HepG2 (cell line): ENCODE data around the gene DDX17. TPM values are rescaled to one million over a fixed set of nuclear protein-coding genes. Genes with fewer than 3 reads are reported as not detected.
A peak's percentile ranks its signal among the peaks of the same experiment; 100 is the strongest.

ENCODE experiments used
- ADNP ChIP-seq: sonication (generic); formaldehyde crosslinking; IDR thresholded peaks from 2 replicates; pipeline ENCODE4 v1.4.0; 2020; ENCODE audit warnings: missing genetic modification reagents
- CAMTA2 ChIP-seq: sonication (generic); formaldehyde crosslinking; IDR thresholded peaks from 2 replicates; pipeline ENCODE4 v1.4.0; 2020; ENCODE audit warnings: mild to moderate bottlenecking, missing genetic modification reagents, borderline replicate concordance
- ESRRA ChIP-seq: sonication (generic); formaldehyde crosslinking; IDR thresholded peaks from 2 replicates; pipeline ENCODE4 v1.5.1; 2020; ENCODE audit warnings: mild to moderate bottlenecking, low read depth, missing genetic modification reagents
- FOXJ3 ChIP-seq: sonication (generic); formaldehyde crosslinking; IDR thresholded peaks from 2 replicates; pipeline ENCODE4 v1.4.0; 2020; ENCODE audit warnings: missing genetic modification reagents, mild to moderate bottlenecking, borderline replicate concordance
- GABPB1 ChIP-seq: IDR thresholded peaks from 2 replicates; pipeline ENCODE4 v1.6.1; 2016; ENCODE audit warnings: mild to moderate bottlenecking, missing genetic modification reagents, moderate library complexity, missing compliant biosample characterization
- HNF4G ChIP-seq, 2 experiments: sonication (generic) in 1 of 2; formaldehyde crosslinking in 1 of 2; IDR thresholded peaks; 2 replicates each; pipeline versions ENCODE4 v1.4.0 to v1.6.1; 2011 to 2020; ENCODE audit warnings: borderline replicate concordance in 2 of 2, low read depth in 2 of 2, mild to moderate bottlenecking in 2 of 2, low read length in 1 of 2, missing genetic modification reagents in 1 of 2, moderate library complexity in 1 of 2
- KAT2B ChIP-seq: fragments of 150-350 bp; IDR thresholded peaks from 2 replicates; pipeline ENCODE4 v1.6.1; 2014; ENCODE audit warnings: low read depth, low read length, borderline replicate concordance
- NFE2 ChIP-seq: sonication (generic); formaldehyde crosslinking; IDR thresholded peaks from 2 replicates; pipeline ENCODE4 v1.4.0; 2020; ENCODE audit warnings: missing genetic modification reagents
- PHF20 ChIP-seq: sonication (generic); formaldehyde crosslinking; IDR thresholded peaks from 2 replicates; pipeline ENCODE4 v1.5.0; 2020; ENCODE audit warnings: mild to moderate bottlenecking, missing genetic modification reagents
- PHF8 ChIP-seq: sonication (generic); formaldehyde crosslinking; IDR thresholded peaks from 2 replicates; pipeline ENCODE4 v1.5.0; 2020; ENCODE audit warnings: missing genetic modification reagents
- SIN3B ChIP-seq: fragments of 150-350 bp; IDR thresholded peaks from 2 replicates; pipeline ENCODE4 v1.6.1; 2014; ENCODE audit warnings: low read length
- TBP ChIP-seq: sonication (generic); formaldehyde crosslinking; IDR thresholded peaks from 2 replicates; pipeline ENCODE4 v1.5.0; 2020; ENCODE audit warnings: missing genetic modification reagents
- ZFP36L1 ChIP-seq: sonication (generic); formaldehyde crosslinking; IDR thresholded peaks from 2 replicates; pipeline ENCODE4 v1.8.0; 2022; ENCODE audit warnings: mild to moderate bottlenecking, missing genetic modification reagents, moderate library complexity
- ZHX1 ChIP-seq: sonication (generic); formaldehyde crosslinking; IDR thresholded peaks from 2 replicates; pipeline ENCODE4 v1.8.1; 2022; ENCODE audit warnings: low read depth, mild to moderate bottlenecking, missing genetic modification reagents
- ZNF136 ChIP-seq: sonication (generic); formaldehyde crosslinking; IDR thresholded peaks from 2 replicates; pipeline ENCODE4 v1.8.1; 2022; ENCODE audit warnings: low read depth, mild to moderate bottlenecking, moderate library complexity, missing genetic modification reagents
- ZNF354B ChIP-seq: sonication (generic); formaldehyde crosslinking; IDR thresholded peaks from 2 replicates; pipeline ENCODE4 v1.8.0; 2022; ENCODE audit warnings: mild to moderate bottlenecking, missing genetic modification reagents
- ZNF414 ChIP-seq: sonication (generic); formaldehyde crosslinking; IDR thresholded peaks from 2 replicates; pipeline ENCODE4 v1.5.0; 2020; ENCODE audit warnings: missing genetic modification reagents
- ZNF547 ChIP-seq: sonication (generic); formaldehyde crosslinking; IDR thresholded peaks from 2 replicates; pipeline ENCODE4 v1.5.1; 2020; ENCODE audit warnings: mild to moderate bottlenecking, missing genetic modification reagents
- ZNF737 ChIP-seq: sonication (generic); formaldehyde crosslinking; IDR thresholded peaks from 2 replicates; pipeline ENCODE4 v1.5.0; 2020; ENCODE audit warnings: missing genetic modification reagents, mild to moderate bottlenecking, borderline replicate concordance
- ZNF891 ChIP-seq: sonication (generic); formaldehyde crosslinking; IDR thresholded peaks from 2 replicates; pipeline ENCODE4 v1.5.0; 2020; ENCODE audit warnings: mild to moderate bottlenecking, missing genetic modification reagents
- ZSCAN30 ChIP-seq: sonication (generic); formaldehyde crosslinking; IDR thresholded peaks from 2 replicates; pipeline ENCODE4 v1.5.0; 2020; ENCODE audit warnings: mild to moderate bottlenecking, missing genetic modification reagents
- polyA plus RNA-seq, 8 experiments: library from polyadenylated mRNA; depleted of rRNA in 3 of 8; stranded (reverse) in 7 of 8; unstranded in 1 of 8; fragments of >200 nt; fragmentation: Illumina TruSeq in 4 of 8; extraction: Trizol in 4 of 8; gene quantifications; 2 replicates each; pipeline versions ENCODE4 v1.2.1 to v1.2.3, GENCODE V29; 2011 to 2016; ENCODE audit warnings: low read depth in 4 of 8, missing spikeins in 1 of 8, mixed read lengths in 1 of 8; ENCODE audit not compliant: insufficient read depth in 1 of 8
- total RNA-seq, 5 experiments: library from RNA; depleted of rRNA; stranded (reverse); fragments of >200 nt; fragmentation: Illumina TruSeq; extraction: Trizol; gene quantifications; 2 replicates each; pipeline ENCODE4 v1.2.3, GENCODE V29; 2016; ENCODE audit warnings: low read depth in 1 of 5
- TF ChIP-seq, protein P1 (sequence below): sonication (generic); formaldehyde crosslinking; IDR thresholded peaks from 2 replicates; pipeline ENCODE4 v1.4.0; 2020; ENCODE audit warnings: missing genetic modification reagents
- TF ChIP-seq, protein P2 (sequence below): sonication (generic); formaldehyde crosslinking; IDR thresholded peaks from 2 replicates; pipeline ENCODE4 v1.4.0; 2020; ENCODE audit warnings: missing genetic modification reagents
- TF ChIP-seq, protein P3 (sequence below): IDR thresholded peaks from 2 replicates; pipeline ENCODE4 v1.6.1; 2012; ENCODE audit warnings: inconsistent platforms

DDX17 gene
- total and polyA plus RNA-seq, 2 of the 13 experiments (the other 11 are each of a cell fraction or from before 2014, with no cell fraction given) = 238 to 344 TPM

GRCh38 chr22:38462960-38463784 is 42.9 kb downstream of the DDX17 start (continued):
- TF ChIP-seq ZNF737 (no peak), FOXJ3 (CRISPR knock-in tag) (no peak), KAT2B (no peak), PHF8 (CRISPR knock-in tag) (peak; percentile 66), ZNF891 (CRISPR knock-in tag) (no peak), ESRRA (CRISPR knock-in tag) (no peak), ZNF547 (CRISPR knock-in tag) (peak; percentile 73; the same call in 1 of the 2 replicates), ZSCAN30 (CRISPR knock-in tag) (no peak), TBP (no peak), PHF20 (0 out of 2 replicates have a peak, but pooled peaks have one; percentile 38), GABPB1 (CRISPR knock-in tag) (peak; percentile 68), ZHX1 (CRISPR knock-in tag) (no peak), CAMTA2 (no peak), SIN3B (no peak), ZNF414 (CRISPR knock-in tag) (no peak), ZNF354B (no peak), ZFP36L1 (no peak), ZNF136 (CRISPR knock-in tag) (peak; percentile 35; the same call in 1 of the 2 replicates), HNF4G (IDR thresholded peaks at IDR 0.05; ENCODE audit: borderline replicate concordance, low read depth, low read length) (no peak; the same call in 1 of the 2 replicates), HNF4G (CRISPR knock-in tag; IDR thresholded peaks at IDR 0.05; ENCODE audit: borderline replicate concordance, low read depth) (no peak), NFE2 (CRISPR knock-in tag) (no peak), ADNP (CRISPR knock-in tag) (no peak)
- TF ChIP-seq, protein P1, sequence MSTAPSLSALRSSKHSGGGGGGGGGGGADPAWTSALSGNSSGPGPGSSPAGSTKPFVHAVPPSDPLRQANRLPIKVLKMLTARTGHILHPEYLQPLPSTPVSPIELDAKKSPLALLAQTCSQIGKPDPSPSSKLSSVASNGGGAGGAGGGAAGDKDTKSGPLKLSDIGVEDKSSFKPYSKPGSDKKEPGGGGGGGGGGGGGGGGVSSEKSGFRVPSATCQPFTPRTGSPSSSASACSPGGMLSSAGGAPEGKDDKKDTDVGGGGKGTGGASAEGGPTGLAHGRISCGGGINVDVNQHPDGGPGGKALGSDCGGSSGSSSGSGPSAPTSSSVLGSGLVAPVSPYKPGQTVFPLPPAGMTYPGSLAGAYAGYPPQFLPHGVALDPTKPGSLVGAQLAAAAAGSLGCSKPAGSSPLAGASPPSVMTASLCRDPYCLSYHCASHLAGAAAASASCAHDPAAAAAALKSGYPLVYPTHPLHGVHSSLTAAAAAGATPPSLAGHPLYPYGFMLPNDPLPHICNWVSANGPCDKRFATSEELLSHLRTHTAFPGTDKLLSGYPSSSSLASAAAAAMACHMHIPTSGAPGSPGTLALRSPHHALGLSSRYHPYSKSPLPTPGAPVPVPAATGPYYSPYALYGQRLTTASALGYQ (CRISPR knock-in tag) = no peak; the same call in 1 of the 2 replicates
- TF ChIP-seq, protein P2, sequence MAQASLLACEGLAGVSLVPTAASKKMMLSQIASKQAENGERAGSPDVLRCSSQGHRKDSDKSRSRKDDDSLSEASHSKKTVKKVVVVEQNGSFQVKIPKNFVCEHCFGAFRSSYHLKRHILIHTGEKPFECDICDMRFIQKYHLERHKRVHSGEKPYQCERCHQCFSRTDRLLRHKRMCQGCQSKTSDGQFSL (CRISPR knock-in tag) = peak; percentile 48; the same call in 1 of the 2 replicates
- TF ChIP-seq, protein P3, sequence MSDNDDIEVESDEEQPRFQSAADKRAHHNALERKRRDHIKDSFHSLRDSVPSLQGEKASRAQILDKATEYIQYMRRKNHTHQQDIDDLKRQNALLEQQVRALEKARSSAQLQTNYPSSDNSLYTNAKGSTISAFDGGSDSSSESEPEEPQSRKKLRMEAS = peak; percentile 79
